ENCODE measurements around the gene NCAPD2.

Gene NCAPD2

GRCh38 chr12:6546016-6546415 lies 52.1 kb downstream of the NCAPD2 start:
- no peak overlapping the region for H3K4me3 ChIP-seq (replicated peaks; ENCODE audit: insufficient read depth, low read length)
- no peak for DNase-seq (ENCODE audit: low read depth in 1 of 2, low spot score in 1 of 2)
- TF ChIP-seq POLR2AphosphoS5 (IDR thresholded peaks at IDR 0.05; ENCODE audit: low read depth) (no peak), GABPA (IDR thresholded peaks at IDR 0.05; ENCODE audit: low read depth) (no peak), SPI1 (IDR thresholded peaks at IDR 0.05; ENCODE audit: borderline replicate concordance, low read depth) (no peak), CTCF (IDR thresholded peaks at IDR 0.05; ENCODE audit: insufficient read depth, low read length) (no peak)
- TF ChIP-seq, protein P1, sequence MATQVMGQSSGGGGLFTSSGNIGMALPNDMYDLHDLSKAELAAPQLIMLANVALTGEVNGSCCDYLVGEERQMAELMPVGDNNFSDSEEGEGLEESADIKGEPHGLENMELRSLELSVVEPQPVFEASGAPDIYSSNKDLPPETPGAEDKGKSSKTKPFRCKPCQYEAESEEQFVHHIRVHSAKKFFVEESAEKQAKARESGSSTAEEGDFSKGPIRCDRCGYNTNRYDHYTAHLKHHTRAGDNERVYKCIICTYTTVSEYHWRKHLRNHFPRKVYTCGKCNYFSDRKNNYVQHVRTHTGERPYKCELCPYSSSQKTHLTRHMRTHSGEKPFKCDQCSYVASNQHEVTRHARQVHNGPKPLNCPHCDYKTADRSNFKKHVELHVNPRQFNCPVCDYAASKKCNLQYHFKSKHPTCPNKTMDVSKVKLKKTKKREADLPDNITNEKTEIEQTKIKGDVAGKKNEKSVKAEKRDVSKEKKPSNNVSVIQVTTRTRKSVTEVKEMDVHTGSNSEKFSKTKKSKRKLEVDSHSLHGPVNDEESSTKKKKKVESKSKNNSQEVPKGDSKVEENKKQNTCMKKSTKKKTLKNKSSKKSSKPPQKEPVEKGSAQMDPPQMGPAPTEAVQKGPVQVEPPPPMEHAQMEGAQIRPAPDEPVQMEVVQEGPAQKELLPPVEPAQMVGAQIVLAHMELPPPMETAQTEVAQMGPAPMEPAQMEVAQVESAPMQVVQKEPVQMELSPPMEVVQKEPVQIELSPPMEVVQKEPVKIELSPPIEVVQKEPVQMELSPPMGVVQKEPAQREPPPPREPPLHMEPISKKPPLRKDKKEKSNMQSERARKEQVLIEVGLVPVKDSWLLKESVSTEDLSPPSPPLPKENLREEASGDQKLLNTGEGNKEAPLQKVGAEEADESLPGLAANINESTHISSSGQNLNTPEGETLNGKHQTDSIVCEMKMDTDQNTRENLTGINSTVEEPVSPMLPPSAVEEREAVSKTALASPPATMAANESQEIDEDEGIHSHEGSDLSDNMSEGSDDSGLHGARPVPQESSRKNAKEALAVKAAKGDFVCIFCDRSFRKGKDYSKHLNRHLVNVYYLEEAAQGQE (IDR thresholded peaks at IDR 0.05; ENCODE audit: insufficient replicate concordance, low read depth): no peak
- no peaks in the 10 kb centered on the region for H3K27me3 ChIP-seq (ENCODE audit: insufficient read depth, poor library complexity, severe bottlenecking)
- no peak overlapping the region for H3K27ac ChIP-seq (replicated peaks)

- Histone ChIP-seq H3K27ac (replicated peaks) (no peak overlapping the region; the same call in 1 of the 2 replicates), H3K4me3 (replicated peaks; ENCODE audit: insufficient read depth, low read length) (no peak overlapping the region), H3K27me3 (ENCODE audit: insufficient read depth, poor library complexity, severe bottlenecking) (no peaks in the 10 kb centered on the region)
- TF ChIP-seq POLR2AphosphoS5 (IDR thresholded peaks at IDR 0.05; ENCODE audit: low read depth) (no peak), CTCF (IDR thresholded peaks at IDR 0.05; ENCODE audit: insufficient read depth, low read length) (no peak), SPI1 (IDR thresholded peaks at IDR 0.05; ENCODE audit: borderline replicate concordance, low read depth) (no peak), GABPA (IDR thresholded peaks at IDR 0.05; ENCODE audit: low read depth) (no peak)
- TF ChIP-seq, protein P1 (IDR thresholded peaks at IDR 0.05; ENCODE audit: insufficient replicate concordance, low read depth): no peak
- DNase-seq (ENCODE audit: low read depth in 1 of 2, low spot score in 1 of 2): no peak
These were observed 53.7 kb downstream of the NCAPD2 start for GRCh38 chr12:6547566-6547965.

DNA sequence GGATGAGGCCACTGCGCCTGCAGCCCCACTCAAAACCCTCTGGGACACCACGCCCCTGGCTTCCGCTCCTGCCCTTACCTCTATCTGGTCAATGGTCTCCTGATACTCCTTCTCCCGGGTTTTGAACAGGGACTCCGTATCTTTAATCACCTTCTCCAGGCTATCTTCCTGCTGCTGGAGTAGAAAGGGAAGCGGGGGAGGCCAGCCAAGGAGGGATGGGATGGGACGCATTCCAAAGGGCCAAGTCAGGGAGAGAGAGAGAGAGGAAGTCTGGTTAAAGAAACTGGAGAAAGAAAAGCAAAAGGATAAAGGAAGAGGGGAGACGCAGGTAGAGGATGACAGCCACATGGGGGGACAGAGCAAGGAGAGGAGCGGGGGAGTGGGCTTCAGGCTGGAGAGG lies 54.1 kb downstream of the NCAPD2 start:
- no peak overlapping the region; the same call in 1 of the 2 replicates for H3K27ac ChIP-seq (replicated peaks)
- no peak overlapping the region; the same call in 1 of the 2 replicates for H3K4me3 ChIP-seq (replicated peaks; ENCODE audit: insufficient read depth, low read length)
- TF ChIP-seq GABPA (IDR thresholded peaks at IDR 0.05; ENCODE audit: low read depth) (no peak), SPI1 (IDR thresholded peaks at IDR 0.05; ENCODE audit: borderline replicate concordance, low read depth) (no peak), POLR2AphosphoS5 (IDR thresholded peaks at IDR 0.05; ENCODE audit: low read depth) (no peak)
- TF ChIP-seq, protein P1 (IDR thresholded peaks at IDR 0.05; ENCODE audit: insufficient replicate concordance, low read depth): no peak
- H3K27me3 ChIP-seq (ENCODE audit: insufficient read depth, poor library complexity, severe bottlenecking): no peaks in the 10 kb centered on the region
- DNase-seq (ENCODE audit: low read depth in 1 of 2, low spot score in 1 of 2): no peak

Data from HL-60 (cell line).